ENCODE measurements around the gene AHCYL1.

AHCYL1 gene

DNA sequence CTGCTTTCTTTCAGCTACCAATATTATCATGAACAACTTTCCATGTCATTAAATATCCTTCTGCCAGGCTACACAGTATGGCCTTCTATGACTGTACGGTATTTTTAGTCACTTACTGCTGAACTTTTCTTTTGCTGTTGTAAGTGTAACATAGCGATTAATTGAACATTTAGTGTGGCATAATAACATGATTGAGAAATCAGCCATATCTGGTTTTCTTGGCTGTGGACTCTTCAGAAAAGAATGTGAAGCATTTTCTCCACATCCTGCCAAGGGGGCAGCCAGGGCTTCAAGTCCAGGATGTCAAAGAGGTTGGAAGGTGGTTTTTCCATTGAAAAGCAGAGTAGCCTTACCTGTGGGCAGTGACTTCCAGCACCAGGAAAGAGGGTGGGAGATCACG is 8.8 kb upstream of the AHCYL1 start:
- in situ Hi-C loops (cut with MboI; ENCODE audit: low sequenced_read_pairs) = no loop called here

DNA sequence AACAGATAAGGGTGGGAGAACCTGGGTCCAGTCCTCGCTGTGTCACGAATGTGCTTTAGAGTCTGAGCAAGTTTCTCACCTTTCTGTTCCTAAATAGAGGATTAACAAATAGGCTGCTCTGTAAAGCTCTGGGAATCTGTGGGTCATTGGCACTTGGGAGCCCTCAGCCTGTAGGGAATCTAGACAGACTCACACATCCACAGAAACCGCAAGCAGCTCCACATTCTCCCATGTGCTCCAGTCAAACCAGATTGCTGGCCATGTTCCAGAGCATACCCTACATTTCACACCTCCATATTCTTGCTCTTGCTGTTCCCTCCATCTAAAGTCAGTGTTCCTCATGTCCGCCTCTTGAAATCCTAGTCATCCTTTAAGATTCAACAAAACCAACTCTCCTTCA is 7.8 kb upstream of the AHCYL1 start:
- in situ Hi-C loops (cut with MboI; ENCODE audit: low sequenced_read_pairs) = no loop called here

DNA sequence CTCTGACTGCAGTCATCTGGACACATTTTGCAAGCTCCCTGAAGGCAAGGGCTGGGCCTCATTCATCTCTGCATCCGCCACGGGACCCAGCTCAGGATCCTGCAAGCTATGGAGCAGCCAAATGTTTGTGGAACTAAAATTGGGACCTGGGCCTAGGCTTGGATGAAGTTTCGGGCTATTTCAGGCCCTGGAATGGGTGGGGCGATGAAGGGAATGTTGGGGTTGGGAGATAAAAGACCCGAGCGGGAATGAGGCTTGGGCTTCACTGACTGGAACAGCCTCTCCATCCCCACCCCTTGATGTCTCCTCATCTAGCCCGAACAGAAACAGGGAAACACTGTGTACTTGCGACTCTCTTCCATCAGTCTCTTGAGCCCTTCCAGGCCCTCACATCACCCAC is 7.3 kb upstream of the AHCYL1 start:
- in situ Hi-C loops (cut with MboI; ENCODE audit: low sequenced_read_pairs) = no loop called here

DNA sequence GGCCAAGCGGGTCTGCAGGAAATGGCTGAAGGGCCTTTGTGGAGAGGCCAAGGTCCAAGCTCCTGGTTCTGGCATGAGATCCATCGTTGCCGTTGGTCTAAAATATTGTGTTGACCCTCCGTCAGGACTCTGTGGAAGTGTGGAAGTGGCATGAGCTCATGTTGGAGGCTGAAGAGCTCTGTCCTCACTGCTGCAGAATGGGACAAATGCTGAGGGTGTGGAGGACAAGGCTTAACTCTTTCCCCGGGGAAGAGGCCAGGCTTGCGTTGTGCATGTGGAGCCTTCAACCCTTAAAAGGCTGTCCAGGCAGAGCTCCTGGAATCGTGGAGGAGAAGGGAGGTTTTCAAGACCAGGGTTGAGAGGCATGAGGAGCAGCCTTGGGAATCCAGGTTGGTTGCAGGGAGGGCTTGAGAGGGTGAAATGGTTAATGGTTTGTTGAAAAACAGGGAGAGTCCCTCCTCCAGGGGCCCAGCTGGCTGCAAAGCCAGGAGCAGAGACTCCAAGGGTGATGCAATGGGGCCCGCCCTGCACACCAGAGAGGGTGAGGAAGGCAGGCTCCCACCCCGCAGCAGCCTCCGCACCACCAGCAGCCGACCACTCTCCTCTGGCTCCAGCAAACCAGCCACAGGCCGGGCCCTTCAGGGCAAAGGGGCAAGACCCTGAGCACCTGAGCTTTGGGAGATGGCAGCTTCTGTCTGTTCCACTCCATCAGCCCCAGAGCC is 6.7 kb upstream of the AHCYL1 start:
- in situ Hi-C loops (cut with MboI; ENCODE audit: low sequenced_read_pairs) = no loop called here

DNA sequence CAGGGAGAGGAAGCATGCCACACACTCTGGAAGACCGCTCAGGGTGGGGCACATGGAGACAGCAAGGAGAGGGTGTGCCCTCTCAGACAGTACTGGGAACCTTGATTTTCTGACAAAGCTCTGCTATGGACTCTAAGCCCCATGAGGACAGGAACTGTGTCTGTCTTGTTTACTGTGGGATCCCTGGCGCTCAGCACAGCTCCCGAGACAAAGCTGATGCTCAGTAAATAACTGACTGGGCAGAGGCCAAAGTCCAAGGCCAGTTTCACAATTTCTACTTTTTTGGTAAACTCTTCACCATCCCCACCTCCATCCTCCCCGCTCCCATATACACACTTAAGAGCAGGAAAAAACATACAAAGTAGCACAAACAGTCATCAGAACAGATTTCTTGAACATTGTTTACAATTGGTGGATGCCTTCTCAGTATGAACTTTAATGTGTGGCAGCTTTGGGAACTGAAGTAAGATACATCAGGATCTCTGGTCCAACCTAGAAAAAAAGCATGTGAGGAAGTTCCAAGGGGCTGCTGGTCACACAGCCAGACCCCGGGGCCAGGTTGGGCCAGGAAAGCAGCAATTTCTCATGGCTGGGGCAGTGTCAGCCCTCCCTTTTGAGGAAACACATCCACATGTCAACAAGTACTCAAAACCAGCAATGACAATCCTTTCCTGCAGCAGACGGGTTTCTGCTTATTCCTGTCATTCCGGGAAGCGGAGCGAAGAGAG is 5.6 kb upstream of the AHCYL1 start:
- in situ Hi-C loops (cut with MboI; ENCODE audit: low sequenced_read_pairs) = no loop called here

DNA sequence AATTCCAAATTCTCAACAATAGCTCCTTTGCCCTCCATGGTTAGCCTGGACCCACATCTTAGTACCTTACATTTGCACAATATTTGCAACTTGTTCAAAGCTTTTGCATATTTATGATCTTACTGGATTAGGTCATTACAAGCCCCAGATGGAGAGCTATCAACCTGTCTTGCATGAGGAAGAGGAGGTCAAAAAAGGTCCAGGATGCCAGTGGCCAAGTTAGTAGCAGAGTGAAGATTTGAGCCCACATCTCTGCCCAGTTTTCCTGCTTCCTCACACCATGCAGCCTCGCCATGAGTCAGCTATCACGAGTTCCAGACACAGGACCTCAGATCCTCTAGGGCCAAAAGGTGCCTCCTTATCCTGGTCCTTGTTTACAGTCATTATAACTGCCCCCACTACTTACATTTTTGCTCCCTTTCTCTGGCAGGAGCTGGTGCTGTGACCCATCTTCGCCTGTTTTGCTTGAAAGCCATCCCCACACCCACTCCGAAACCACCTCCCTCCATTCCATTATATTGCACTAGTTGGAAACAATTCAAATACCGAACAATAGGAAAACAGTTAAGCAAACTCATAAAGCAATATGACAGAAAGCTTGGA is 5.0 kb upstream of the AHCYL1 start:
- in situ Hi-C loops (cut with MboI; ENCODE audit: low sequenced_read_pairs) = no loop called here

DNA sequence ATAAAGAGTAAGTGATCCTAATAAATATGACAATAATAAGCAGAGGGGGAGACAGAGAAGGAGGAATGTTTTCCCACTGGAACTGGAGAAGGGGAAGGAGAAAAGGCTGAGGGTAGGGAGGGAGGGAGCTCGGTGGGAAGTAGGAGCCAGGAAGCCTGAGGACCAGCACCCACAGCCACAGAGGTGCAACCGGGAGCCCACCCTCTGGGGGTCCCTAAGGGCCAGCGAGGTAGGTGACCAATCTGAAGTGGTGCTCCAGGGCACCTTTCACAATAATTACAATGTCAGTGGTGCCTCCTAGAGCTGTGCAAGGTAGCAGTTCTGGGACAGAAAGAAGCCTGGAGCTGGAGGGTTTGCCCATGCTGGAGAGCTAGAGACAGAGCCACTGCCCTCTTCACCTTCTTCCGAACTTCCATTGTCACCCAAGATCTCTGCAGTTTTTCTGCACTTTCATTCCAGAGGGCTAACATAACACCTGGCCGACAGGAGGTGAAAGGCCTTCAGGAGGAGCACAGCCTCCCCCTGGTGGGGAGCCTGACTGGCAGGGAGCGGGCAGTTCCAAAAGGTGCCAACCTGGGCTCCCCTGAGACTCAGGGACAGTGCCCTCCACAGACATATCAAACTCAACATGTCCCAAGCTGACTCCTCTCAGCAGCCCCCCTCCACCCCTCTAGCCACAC is 4.1 kb upstream of the AHCYL1 start:
- in situ Hi-C loops (cut with MboI; ENCODE audit: low sequenced_read_pairs) = no loop called here

DNA sequence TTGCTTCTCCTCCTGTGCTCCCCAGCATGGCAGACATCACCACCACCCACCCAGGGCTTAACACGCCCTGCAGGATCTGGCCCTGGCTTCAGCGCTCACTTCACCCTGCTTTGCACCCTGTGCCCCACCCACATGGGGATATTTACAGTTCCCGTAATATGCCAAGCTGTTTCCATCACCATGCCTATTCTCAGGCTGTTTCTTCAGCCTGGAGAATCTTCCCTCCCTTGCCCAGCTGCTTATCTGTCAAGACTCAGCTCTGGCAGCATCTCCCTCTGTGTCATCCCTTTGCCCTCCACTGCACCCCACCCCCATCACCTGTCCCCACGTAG is 3.6 kb upstream of the AHCYL1 start:
- in situ Hi-C loops (cut with MboI; ENCODE audit: low sequenced_read_pairs) = no loop called here

DNA sequence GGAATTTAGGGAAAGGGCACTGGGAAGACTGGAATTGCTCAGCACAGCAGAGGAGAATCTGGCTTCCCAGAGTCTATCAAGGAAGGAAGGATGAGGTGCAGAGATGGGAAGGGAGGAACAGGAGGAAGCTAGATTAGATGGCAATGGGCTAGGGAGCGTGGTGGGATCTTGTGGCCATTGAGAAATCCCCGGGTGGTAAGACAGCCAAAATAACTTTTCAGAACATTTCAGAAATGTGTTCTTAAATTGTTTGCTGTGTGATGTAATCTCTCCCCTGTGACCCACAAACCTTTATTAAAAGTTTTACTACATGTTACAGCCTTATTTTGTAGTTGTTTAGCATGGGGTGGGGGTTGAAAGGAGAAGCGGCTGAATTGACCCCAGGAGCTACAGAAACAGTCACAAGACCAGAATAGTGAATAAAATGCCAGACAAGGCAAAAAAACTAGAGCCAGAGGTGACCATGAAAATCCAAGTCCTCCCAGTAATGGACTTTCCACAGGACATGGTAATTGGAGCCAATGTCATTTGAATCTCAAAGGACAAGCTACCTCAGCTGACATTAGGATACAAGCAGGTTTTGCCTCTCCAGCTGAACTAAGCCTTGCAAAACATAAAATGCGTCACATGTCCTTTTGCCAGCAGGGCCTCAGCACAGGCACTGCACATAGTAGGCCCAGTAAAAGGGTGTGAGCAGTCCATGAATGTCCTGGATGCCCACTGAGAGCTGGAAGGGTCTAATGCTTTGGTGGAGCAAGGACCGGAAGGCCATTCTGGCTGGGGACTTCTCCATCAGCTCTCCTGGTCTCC is 980 bp upstream of the AHCYL1 start:
- in situ Hi-C loops (cut with MboI; ENCODE audit: low sequenced_read_pairs) = no loop called here

DNA sequence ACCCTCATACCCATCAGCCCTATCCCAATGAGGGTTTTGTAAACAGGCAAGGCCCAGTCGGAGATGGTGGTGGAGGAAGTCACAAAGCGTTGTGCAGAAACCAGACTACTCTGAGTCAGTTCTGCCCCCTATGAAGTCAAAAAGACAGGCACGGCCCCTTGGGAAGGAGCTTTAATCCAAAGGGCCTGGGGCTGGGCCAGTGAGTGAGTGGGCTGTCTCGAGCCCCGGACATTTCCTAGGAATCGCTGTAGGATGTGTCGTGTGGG is 442 bp upstream of the AHCYL1 start:
- in situ Hi-C loops (cut with MboI; ENCODE audit: low sequenced_read_pairs) = no loop called here

DNA sequence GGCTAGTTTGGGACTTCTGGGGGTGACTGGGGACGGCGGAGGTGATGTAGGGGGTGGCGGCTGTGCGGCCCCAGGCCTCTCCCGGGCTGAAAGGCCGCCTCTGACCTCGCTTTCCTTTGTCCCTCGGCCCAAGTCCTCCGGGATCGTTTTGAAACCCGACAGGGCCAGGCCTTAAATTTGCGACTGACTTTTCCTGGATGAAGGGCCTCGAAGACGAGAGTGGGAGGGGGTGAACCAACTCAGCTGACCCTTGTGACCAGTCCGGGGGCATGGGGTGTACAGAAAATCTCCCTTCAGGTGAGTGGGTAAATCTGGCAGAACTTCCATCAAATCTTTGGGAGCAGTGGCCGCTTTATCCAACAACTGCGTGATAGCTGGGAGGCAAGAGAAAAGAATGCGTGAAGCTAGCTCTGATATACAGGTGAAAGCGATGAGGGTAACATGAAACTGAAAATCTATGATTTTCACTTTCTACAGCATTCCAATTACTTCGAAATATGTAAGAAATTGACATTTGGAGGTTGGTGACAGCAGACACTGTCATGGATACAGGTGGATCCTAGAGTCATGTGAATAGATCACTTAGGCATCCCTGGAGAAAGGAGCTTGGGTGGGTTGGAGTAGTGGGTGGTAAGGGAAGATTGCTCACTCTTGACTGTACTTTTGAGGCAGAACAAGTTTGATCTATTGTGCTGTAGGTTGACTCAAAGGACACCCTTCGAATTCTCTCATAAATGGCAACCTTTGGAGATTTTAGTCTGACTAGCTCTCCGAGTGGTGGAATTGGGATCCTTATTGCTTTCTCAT is 885 bp downstream of the AHCYL1 start:
- in situ Hi-C loops (cut with MboI; ENCODE audit: low sequenced_read_pairs) = no loop called here

DNA sequence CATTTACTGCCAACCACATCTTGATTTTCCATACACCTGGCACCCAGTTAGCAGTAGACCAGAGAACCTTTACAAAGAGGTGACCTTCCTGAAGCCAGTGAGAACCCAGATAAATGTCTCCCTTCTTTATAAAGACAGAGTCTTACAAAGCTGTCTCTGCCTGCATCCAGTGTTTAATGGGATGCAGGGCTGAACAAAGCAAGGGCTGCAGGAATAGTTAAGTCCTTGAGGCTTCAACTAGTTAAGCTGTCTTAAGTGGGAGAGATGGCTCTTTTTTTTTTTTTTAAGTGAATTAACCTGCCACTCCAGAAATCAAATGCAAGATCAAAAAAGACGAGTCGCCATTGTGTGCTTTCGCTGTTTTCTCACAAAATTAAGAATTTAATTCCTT is 1.5 kb downstream of the AHCYL1 start:
- in situ Hi-C loops (cut with MboI; ENCODE audit: low sequenced_read_pairs) = no loop called here

DNA sequence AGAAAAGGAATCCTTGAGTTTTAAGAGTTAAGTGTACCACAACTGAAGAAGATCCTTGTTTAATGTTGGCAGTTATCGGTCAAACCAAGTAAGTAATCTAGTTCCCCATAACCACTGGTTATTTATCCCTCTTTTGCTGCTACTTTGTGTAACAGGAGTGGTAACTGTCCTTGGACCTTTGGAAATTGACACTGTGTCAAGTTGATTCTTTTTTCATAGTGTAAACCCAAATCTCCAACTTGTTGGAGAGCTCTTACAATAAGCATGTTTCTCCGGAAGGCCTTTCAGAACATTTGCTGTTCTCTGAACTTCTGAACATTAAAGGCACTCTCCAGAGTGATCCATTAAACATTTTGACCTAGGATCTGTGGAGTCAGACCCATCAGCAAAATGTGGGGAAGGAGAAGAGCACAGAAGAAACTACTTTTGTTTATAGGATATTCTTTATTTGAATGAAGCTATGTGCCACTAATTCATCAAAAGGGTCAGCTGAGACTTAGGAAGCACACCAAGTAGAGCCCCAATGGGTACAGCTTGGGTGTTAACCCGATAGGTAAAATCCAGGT is 3.9 kb downstream of the AHCYL1 start:
- in situ Hi-C loops (cut with MboI; ENCODE audit: low sequenced_read_pairs) = no loop called here

DNA sequence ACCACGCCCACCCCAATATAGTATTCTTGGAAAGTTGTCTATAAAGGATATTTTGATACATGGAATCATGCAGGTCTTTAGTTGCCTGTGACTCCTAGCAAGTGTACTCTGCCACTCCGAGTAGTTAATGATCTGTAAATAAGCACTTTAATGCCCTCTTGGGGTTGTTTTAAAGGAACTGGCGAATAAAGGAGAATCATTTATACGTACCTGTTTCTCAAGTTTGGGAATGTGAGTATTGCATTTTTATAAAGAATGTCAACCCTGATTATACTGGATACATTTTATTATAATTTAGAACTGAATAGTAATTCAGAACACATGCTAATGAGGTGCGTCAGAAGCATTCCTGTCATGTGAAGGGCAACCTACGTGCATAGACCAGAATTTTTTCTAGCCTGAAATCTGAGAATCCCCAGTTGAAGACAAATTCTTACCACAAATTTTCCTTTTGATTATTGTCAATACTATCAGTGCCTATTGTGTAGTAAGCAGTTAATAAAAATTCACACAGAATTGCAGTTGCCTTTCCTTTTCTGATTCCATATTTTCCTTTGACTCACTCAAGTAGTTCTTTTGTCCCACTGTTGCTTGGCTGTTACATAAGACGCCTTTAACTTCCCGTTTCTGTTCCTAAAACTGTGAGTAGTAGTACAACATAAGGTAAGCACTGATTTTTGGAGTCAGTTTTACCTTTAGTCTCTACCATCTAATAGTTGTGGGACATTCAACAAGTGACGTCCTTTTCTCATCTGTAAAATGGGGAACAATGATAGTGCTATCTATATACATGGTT is 5.1 kb downstream of the AHCYL1 start:
- in situ Hi-C loops (cut with MboI; ENCODE audit: low sequenced_read_pairs) = no loop called here

DNA sequence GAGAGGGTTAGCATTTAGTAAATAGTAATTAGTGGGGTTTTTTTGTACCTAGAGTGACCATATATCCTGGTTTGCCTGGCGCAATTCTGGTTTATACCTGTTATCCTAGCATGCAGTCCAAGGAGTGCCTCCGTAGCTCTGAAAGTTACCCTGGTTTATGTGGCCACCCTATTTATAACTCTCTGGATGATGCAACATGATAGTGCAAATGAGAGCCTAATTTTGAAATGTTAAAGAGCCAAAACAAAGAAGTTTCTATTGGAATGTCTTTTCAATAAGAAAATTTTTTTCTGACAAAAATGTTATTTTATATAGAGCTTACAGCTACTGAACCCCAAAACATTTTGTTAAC is 5.7 kb downstream of the AHCYL1 start:
- in situ Hi-C loops (cut with MboI; ENCODE audit: low sequenced_read_pairs) = no loop called here

DNA sequence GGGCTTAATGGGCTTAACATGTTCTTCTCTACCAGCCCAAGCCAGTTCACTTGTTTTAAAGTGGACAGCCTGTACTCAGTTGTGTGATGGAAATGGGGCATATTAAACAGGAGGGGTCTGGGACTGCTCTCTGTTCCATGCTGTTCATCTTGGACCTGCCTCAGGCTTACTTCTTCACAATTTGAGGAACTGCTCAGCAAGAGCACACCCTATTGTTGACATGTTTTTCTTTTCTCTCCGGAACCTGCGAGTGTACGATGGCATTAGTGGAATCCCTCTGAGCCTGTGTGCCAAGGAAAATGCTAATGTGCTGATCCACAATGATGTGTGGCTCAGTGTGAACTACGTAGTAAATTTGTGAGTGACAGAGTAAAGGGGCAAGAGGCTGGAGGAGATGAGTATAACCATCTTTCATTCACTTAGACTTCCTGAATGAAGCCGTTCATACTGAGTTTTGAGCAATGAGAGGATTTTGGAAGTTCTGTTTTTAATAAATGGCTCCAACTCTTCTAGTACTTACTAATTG is 6.9 kb downstream of the AHCYL1 start:
- in situ Hi-C loops (cut with MboI; ENCODE audit: low sequenced_read_pairs) = no loop called here

DNA sequence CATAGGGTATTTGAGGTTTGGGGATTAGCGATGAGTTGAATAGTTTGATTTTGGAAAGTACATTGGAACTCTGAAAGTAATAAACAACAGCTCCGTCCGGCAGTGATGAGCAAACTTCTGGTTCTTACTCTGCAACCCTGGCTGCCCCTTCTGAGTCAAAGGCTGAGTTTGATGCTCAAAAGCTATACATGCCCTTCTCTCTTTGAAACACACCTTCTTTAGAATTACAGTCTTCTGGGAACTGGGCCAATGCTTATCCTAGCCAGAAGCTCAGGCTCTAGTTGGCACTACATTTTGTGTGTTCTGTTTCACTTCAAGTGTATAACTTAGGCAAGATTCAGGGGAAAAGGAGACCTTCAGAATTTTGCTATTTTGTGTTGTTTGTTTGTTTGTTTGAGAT is 9.3 kb downstream of the AHCYL1 start:
- in situ Hi-C loops (cut with MboI; ENCODE audit: low sequenced_read_pairs) = no loop called here

DNA sequence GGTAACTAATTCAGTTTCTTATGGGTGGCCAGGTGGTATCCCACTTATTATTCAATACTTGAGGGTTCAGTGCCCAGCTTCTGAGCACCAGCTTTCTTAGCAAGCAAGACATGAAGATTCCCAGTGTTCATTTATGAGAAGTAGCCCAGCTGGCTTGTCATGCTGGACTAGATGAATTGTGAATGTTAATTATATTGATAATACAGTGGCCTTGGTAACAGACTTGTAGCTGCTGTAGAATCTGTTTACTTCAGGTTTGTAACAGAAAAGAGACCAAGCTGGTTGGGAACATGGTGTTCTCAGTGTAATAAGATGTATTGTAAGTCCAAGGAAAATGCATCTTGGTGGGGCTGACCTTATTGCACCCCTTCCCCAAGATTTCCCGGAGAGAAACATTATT is 10.1 kb downstream of the AHCYL1 start:
- in situ Hi-C loops (cut with MboI; ENCODE audit: low sequenced_read_pairs) = no loop called here

DNA sequence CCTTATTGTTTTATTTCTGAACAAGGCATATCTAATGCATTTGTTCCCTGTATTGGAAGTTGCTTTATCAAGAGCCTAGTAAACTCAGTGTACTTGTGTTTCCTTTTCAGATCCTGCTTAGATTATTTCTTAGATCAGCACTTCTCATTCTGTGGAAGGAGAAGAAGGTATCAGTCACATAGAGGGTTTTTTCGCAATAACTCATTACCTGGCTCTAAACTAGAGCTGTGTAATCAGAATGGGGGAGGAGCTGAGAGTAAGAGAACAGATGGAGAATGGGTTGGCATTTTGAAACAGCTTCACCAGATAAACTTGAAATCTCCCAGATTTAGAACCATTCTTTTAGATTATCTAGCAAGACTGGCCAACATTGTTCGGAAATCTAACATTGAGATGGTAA is 11.0 kb downstream of the AHCYL1 start:
- in situ Hi-C loops (cut with MboI; ENCODE audit: low sequenced_read_pairs) = no loop called here
